Stimulated activated CD4-positive, alpha-beta T cell treated with anti-CD3 and anti-CD28 coated beads, TNF-alpha, amount 100 ng/mL, for 4 hours (primary cell): ENCODE results near the gene FAM174C.
"Not testable (repeated sequence)": the region's sequence is repeated elsewhere in the genome, so short reads cannot be mapped to it uniquely, and the experiment has no call there.

Experiments used
- DNase-seq, 3 experiments: peaks; one replicate each; pipeline ENCODE4 v3.0.0-alpha.2; 2020; ENCODE audit warnings: low read depth in 3 of 3

FAM174C gene

DNA sequence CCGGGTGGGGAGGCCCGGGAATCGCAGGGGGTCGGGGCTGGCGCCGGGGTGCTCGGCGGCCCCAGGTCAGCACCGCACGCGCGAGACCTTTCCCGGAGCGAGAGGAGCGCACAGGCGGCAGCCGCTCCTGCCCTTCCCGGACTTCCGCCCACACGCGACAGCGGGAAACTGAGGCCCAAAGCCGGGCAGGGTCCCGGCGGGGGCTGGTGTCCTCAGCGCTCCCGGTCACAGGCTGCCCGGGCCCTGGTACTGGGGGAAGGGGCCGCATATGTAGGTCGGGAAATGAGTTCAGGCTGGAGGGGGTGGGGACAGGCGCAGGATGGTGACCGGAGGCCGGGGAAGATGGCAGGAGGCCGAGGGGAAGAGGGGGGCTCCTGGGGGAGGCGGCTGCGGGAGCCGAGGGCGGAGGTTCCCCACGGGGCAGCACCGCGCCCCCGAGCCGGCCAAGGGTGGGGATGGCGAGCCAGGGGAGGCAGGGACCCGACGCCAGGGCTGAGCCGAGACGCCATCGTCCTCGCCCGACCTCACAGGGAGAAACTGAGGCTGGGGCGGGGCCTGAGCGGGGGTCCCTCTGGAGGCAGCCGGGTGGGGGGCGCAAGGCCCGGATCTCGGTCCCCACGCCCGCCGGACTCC lies 38.2 kb upstream of the FAM174C start:
- DNase-seq: no peak

DNA sequence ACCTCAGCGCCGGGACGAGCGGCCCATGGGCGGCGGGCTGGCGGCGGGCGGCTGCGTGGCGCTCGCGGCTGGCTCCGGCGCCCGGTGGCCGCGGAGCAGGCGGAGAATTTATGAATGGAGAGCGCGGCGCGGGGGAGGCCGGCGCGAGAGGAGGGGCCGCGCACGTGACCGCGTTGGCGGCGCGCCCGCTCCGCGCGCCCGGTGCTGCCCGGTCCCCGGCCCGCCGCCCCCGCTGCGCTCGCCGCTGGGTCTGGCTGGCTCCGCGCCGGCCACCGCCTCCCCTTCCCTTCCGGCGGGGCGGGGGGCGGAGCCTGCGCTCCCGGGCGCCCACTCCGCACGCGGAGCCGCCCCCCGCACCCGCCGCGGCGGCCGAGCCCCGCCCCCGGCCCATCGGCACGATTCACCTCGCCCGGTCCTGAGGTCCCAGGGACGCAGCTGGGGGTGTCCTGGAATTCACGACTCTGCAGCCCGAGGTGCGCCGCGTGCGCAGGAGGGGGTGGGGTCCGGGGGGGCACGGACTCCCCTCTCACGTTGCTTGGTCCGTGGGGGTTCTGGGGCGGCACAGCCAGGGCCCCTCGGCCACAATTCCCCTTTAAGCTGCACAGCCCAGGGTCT lies 37.5 kb upstream of the FAM174C start, which contains the start of gene CBARP:
Gene CBARP (minus strand): TSS at position 252 of the 615 bp plus-strand sequence. CDS start 1,905 bp downstream, outside the sequence.
- no peak for DNase-seq

DNA sequence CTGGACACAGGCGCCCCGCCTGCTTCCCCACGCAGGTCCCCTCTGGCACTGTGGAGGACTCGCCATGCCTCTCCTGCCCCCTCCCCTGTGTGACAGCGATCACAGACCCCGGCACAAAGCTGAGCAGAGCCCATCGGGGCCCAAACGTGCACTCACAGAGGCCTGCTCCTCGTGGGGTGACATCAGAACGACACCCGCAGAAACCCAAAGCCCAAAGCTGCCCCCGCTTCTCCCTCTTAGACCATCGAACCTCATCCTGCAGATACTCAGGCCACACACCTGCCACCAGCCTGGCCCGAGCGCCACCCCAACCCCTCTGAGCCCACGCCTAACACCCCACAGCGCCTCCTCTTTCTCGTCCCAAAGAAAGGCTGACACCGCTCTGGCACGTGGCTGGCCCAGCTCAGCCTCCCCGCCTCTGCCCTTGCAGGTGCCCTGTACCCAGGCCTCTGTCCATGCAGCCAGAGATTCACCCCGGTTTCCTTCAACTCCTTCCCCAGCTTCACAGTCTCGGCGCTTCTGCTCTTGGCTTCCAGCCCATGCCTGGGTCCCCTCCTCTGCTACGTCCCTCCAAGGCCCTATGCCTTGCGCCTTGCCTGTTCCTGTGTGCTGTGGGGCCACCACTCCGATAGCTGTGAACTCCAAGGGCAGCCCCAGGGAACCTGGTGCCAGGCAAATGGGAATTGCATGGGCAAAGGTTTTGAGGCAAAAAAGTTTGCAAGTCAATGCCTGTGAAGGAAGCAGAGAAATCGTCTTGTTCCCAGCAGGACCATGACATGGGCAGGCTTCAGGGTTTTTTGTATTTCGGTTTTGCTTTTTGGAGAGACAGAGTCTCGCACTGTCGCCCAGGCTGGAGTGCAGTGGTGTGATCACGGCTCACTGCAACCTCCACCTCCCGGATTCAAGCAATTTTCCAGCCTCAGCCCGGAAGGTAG lies 36.7 kb upstream of the FAM174C start:
- no peak for DNase-seq

DNA sequence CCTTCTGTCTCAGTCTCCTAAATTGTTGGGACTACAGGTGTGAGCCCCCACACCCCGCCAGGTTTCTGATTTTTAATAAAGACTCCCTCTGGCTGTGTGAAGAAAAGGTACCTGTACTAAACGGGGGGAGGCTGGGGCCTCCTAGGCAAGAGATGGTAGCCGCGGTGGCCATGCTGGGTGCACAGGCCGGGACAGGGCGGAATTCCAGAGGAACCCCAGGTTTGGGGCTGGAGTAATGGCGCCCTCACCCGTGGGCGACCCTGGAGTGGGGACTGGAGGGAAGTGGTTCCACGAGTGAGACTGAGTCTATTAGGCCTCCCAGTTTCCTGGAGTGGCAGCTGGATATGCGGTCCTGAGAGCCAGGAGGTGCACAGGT lies 35.9 kb upstream of the FAM174C start:
- no peak for DNase-seq

DNA sequence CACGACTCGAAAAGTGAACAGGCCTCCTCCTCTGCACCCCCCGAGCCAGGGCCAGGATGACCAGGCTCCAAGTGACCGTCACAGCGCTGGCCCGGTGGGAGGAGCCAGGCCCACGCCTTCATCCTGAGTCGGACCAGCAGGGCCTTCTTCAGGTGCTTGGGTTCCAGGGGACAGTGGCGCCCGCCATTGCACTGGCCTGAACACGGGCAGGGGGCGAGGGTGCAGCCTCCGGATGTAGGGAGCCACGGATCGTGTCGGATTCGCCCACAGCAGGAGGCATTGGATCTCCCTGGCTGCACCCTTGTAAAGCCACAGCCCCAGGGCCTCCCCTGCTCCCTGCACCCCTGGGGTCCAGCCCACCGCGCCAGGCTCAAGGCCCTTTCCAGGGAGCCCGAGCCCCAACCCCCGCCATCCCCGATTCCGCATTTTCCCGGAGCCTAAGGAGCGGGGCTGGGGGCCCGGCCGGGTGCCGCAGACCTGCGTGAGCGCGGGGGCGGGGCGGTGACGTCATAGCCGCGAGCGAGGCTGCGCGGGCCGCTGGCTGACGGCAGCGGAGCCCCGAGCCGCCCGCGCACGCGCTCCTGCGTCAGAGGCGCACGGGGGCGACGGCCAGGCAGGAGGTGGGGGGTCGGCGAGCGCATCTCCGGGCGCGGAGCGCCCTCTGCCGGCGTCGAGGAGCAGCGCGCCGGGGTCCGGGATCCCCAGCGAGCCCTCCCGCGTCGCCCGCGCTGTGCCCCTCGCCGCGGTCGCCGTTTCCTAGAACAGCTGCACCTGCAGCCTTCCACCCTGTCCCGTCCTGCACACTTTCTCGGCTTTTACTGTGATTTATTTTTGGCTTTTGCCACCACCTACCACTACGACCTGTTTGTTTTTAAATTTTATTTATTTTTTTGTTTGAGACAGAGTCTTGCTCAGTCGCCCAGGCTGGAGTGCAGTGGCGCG lies 35.3 kb upstream of the FAM174C start:
- peak; percentile 86 to 90 (median 90) for DNase-seq

DNA sequence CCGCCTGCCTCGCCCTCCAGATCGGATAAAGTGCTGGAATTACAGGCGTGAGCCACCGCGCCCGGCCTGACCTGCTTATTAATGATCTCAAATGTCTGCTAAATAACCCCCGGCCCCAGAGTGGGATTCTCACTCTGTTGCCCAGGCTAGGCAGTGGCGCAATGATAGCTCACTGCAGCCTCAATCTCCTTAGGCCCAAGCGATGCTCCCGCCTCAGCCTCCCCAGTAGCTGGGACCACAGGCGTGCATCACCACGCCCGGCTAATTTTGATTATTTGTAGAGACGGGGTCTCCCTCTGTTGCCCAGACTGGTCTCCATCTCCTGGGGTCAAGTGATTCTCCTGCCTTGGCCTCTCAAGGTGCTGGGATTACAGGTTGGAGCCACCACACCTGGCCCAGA lies 34.4 kb upstream of the FAM174C start:
- DNase-seq: no peak

DNA sequence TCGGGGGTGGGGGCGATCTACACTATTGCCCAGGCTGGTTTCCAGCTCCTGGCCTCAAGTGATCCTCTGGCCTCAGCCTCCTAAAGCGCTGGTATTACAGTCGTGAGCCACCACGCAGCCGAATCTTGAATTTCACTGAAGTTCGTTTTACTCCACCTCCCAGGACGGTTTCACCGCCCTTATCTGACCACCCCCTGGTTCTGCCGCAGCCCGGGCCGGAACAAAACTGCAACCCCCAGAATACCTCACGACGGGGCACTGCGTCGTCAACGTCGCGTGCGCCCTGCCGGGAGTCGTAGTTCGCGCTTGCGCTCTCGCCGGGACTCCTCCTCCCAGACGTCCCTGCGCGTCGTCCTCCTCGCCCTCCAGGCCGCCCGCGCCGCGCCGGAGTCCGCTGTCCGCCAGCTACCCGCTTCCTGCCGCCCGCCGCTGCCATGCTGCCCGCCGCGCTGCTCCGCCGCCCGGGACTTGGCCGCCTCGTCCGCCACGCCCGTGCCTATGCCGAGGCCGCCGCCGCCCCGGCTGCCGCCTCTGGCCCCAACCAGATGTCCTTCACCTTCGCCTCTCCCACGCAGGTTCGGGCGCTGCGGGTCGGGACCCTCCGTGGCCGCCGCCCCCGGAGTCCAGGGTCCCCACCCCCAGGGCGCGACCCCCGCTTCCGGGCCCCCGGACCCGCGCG lies 33.8 kb upstream of the FAM174C start, which contains the start of gene ATP5F1D:
Gene ATP5F1D (plus strand): TSS at position 335 of the 679 bp plus-strand sequence. CDS start 100 bp downstream, at position 435.
- DNase-seq: peak; percentile 76 to 84 (median 80)

DNA sequence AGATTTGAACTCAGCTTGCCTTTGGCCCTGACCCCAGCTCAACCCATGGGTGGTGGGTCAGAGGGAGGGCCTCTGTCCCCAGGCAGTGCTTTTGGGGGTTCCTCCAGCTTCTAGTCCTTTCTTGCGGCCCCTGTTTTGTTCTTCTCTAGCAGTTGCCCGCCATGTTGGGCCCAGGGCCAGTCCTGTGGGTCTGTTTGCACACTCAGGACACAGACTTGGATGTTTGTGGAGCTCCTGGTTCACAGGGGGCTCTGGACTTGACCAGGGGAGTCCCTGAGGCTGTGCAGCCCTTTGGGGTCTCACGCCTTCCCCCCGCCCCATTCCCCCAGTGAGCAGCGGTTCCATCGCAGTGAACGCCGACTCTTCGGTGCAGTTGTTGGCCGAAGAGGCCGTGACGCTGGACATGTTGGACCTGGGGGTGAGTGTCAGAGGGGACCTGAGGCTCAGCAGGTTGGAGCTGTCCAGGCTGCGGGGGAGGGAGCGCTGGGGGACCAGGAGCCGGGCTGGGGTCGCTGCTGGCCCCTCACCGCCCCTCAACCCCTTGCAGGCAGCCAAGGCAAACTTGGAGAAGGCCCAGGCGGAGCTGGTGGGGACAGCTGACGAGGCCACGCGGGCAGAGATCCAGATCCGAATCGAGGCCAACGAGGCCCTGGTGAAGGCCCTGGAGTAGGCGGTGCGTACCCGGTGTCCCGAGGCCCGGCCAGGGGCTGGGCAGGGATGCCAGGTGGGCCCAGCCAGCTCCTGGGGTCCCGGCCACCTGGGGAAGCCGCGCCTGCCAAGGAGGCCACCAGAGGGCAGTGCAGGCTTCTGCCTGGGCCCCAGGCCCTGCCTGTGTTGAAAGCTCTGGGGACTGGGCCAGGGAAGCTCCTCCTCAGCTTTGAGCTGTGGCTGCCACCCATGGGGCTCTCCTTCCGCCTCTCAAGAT lies 31.3 kb upstream of the FAM174C start:
- peak; percentile 74 to 79 (median 75) for DNase-seq

DNA sequence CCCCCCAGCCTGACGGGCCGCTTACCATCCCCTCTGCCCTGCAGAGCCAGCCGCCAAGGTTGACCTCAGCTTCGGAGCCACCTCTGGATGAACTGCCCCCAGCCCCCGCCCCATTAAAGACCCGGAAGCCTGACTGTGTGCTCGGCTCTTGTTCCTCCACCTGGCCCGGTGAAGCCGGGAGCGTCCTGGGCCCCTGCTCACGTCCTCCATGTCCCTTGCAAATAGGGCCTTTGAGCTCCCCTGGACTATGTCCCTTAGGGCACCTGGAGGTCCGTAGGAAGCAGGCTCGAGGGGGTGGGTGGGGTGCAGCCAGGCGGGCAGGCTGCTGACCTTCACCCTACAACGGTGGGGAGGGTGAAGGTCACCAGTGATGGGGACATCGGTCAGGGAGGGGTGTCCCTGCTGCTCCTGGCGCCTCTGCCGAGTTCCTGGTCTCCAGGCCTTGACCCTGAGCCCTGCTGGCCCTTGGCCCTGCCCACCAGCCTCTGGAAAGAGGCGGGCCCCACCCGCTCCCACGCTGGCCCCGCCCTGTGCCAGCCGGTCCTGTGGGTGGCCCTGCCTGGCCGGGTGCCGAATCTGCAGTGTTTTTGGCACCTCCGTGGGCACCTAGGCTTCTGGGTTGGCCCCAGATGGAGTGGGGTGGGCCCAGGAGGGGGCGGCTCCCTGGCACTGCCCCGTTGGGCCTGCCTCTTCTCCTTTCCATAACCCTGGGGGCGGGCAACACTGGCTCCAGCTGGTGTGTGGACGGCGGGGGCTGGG lies 30.5 kb upstream of the FAM174C start:
- DNase-seq: no peak

DNA sequence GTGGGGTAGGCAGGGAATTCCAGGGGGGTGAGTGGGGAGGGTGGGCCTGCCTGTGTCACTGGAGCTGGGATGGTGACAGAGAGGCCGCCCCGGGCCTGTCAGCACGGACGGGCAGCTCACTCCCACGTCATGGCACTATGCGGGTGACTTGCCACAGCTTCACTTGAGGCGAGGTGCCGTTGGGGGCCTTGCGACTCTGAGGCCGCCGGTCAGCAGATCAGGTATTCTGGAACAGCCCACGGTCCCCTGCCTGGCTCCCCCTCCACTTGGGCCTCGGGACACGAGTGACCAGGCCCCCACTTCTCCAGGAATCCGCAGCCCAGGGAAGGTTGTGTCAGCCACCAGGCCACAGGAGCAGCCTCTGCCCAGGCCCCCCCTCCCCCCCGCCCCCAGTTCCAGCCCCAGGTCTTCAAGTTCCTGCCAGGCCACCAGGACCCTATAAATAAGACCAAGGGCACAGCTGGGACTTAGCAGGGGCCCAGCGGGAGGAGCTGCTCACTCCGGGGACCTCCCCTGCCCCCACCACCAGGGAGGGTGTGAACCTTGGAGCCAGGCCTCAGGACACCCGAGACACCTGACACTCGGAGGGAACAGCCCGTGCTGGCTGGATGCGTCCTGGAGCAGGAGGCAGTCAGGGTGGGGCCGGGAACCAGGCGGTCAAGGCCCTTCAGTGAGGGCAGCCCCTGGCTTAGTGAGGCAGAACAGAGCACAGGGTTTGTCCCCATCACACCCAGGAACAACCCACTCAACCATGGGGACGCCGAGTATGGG lies 29.7 kb upstream of the FAM174C start:
- no peak for DNase-seq

DNA sequence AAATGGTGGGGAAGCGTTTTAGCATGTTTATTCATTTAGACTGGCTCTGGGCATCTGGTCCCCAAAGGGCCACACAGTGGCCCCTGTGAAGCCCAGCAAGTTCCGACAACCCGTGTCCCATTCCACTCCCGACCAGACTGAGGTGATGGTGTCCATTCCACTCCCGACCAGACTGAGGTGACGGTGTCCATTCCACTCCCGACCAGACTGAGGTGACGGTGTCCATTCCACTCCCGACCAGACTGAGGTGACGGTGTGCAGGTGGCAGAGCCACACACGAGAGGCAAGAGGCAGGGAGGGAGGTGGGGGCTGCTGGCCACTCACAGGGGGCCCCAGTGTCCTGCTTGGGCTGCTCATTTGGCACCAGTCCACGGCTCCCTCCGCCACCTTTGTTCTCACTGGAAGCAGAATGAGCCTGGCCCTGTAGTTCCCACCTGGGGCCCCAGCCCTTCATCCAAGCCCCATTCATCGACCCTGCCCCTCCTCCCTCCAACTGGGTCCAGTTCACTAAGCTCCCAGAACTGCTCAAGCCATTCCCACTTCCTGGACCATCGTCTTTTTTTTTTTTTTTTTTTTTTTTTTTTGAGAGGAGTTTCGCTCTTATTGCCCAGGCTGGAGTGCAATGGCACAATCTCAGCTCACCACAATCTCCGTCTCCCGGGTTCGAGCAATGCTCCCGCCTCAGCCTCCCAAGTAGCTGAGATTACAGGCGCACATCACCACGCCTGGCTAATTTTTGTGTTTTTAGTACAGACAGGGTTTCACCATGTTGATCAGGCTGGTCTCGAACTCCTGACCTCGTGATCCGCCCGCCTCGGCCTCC lies 28.9 kb upstream of the FAM174C start:
- not testable (repeated sequence) for DNase-seq

DNA sequence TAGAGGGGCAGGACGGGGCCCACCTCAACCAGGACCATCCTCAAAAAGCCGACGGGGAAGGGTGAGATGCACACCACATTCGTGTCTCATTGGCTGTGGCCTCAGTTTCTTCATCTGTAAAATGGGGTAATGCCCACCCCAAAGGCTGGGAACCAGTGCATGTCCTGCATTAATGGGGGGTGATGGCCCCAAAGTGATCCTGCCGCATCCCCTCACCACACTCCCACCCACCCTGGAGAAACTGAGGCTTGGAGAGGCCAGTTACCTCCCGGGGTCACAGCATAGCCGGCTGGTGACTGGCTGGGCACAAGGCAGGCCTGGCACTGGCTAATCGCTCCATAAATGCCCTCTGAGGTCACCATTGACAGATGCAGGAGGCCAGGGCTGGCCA lies 27.6 kb upstream of the FAM174C start:
- DNase-seq: no peak

DNA sequence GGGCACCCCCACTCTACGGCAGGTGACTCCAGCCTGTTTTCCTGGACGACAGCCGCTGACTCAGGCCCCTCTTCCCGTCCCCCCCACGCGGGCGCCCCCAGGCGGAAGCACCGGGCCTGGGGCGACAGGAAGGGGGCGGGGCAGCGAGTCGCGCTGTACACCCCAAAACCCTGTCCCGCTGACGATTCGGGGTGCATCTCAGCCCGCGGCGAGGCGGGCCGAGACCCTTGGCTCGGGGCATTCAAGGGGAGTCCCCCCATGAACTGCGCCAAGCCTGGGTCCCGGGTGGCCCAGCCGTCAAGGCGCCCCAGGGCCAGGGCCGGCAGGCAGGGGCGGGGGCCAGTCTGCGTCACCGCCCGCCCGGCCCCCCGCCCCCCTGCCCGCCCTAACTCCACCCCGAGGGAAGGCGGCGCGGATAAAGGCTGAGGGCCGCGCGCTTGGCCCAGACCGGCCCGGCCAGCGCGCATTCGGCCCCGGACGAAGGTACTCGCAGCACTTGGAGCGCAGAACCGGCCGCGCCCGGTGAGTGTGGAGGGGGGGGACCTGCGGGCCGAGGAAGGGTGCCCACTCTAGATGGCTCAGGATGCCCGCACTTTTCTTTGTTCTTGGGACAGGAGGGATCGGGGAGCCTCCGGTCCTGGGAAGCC lies 27.1 kb upstream of the FAM174C start, which contains the start of gene MIDN:
Gene MIDN (plus strand): TSS at position 445 of the 647 bp plus-strand sequence. CDS start 1,714 bp downstream, outside the sequence.
- DNase-seq: peak in 1 of 3 experiments; percentile 52

DNA sequence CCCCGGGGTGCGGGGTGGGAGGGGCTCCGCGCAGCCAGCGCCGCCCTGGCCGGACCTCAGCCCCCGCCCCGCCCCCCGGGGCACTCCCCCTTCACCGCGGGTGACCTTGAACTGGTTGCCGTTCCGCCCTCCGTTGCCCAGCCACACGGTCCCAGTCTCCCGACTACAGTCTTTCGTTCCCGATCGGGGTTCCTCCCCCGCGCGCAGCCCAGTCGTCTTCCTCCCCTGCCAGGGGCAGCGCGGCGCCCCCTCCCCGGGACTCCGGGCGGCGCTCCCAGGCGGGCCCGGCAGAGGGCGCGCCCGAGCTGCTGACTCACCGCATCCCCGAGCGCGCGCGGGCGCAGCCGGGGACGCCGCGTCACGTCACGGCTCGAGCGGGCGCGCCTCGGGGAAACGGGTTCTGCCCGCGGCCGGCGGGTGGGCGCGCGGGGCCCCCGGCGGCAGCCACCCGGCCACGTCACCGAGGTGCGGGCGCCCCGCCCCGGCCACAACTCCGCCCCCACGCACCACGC lies 26.5 kb upstream of the FAM174C start:
- peak; percentile 74 to 79 (median 74) for DNase-seq

DNA sequence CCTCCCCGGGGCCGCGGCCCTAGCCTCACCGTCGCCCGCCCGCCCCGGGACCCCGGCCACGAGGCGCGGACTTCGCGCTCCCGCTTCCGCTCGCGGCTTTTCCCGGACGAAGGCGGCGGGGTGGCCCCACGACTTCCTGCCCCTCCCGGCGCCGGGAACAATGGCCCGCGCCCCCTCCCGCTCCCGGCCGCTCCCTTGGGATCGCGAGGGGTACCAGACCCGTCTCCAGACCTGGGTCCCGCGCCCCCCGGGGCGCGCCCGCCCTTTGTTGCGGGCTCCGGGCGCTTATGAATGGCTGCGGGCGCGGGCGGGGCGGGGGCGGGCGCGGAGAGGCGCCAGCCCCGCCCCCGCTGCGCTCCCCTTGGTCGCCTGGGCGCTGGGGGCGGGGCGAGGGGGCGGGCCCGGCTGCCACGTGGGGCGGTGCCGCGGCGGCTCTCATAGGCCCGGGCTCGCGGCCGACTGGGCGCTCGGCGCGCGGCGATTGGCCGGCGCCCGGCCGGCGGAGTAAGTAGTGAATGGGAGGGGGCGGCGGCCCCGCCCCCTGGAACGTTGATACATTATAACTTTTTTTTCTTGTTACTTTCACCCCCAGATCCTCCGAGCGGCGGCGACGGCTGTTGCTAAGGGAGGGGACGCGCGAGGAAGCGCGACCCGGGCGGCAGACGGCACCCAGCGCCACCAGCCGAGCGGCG lies 25.9 kb upstream of the FAM174C start:
- DNase-seq: peak; percentile 93
